Activated CD4-positive, CD25-positive, alpha-beta regulatory T cell treated with anti-CD3 and anti-CD28 coated beads, Interleukin-2, amount 50 U/mL, for 24 hours (primary cell): ENCODE measurements around the gene CAPS2.

Experiments
- ATAC-seq, 2 donors: fragments of 150-1000 bp; cut with Tn5 transposase; one replicate each; pipeline ENCODE4 v1.10.0; 2021; ENCODE audit warnings: mild to moderate bottlenecking in 1 of 2, moderate library complexity in 1 of 2

Gene CAPS2

GRCh38 chr12:75329918-75330826 lies at the start of gene CAPS2:
Gene CAPS2 (minus strand): TSS chr12:75330324. CDS start chr12:75326498, 3,826 bp downstream.
- ATAC-seq = peak; percentile 63 to 72

- ATAC-seq = no peak
Measured at GRCh38 chr12:75378354-75378753, 48.2 kb upstream of the CAPS2 start.

GRCh38 chr12:75374971-75375370 lies 44.8 kb upstream of the CAPS2 start:
- no peak for ATAC-seq

GRCh38 chr12:75366629-75367028 lies 36.5 kb upstream of the CAPS2 start:
- no peak for ATAC-seq

GRCh38 chr12:75364919-75365318 lies 34.8 kb upstream of the CAPS2 start:
- ATAC-seq = no peak

GRCh38 chr12:75361408-75361807 lies 31.3 kb upstream of the CAPS2 start:
- ATAC-seq = no peak

- peak in 1 of 2 donors; percentile 49 for ATAC-seq
Measured at GRCh38 chr12:75360920-75361319, 30.8 kb upstream of the CAPS2 start.

GRCh38 chr12:75354011-75354410 lies 23.9 kb upstream of the CAPS2 start:
- ATAC-seq = no peak

GRCh38 chr12:75350413-75350812 lies 20.3 kb upstream of the CAPS2 start:
- no peak for ATAC-seq

GRCh38 chr12:75349946-75350345 lies 19.8 kb upstream of the CAPS2 start:
- no peak for ATAC-seq

- peak; percentile 96 to 97 for ATAC-seq
Measured at GRCh38 chr12:75346215-75346614, 16.1 kb upstream of the CAPS2 start.

GRCh38 chr12:75345531-75345930 lies 15.4 kb upstream of the CAPS2 start:
- ATAC-seq = no peak

GRCh38 chr12:75341873-75342272 lies 11.7 kb upstream of the CAPS2 start:
- no peak for ATAC-seq

GRCh38 chr12:75337905-75338304 lies 7.8 kb upstream of the CAPS2 start:
- ATAC-seq = peak in 1 of 2 donors; percentile 31

GRCh38 chr12:75334384-75335030 lies 4.4 kb upstream of the CAPS2 start, which contains the start of gene GLIPR1L1:
Gene GLIPR1L1 (plus strand): TSS chr12:75334670. CDS start chr12:75334729, 59 bp downstream.
- ATAC-seq = peak; percentile 77 to 82

- no peak for ATAC-seq
Measured at GRCh38 chr12:75327642-75328041, 2.5 kb downstream of the CAPS2 start.

- ATAC-seq = no peak
Measured at GRCh38 chr12:75323663-75324062, 6.5 kb downstream of the CAPS2 start.

- no peak for ATAC-seq
Measured at GRCh38 chr12:75322464-75322863, 7.7 kb downstream of the CAPS2 start.

- no peak for ATAC-seq
Measured at GRCh38 chr12:75317784-75318183, 12.3 kb downstream of the CAPS2 start.

- no peak for ATAC-seq
Measured at GRCh38 chr12:75315518-75315917, 14.6 kb downstream of the CAPS2 start.

GRCh38 chr12:75311369-75311768 lies 18.8 kb downstream of the CAPS2 start:
- ATAC-seq = no peak

- ATAC-seq = no peak
Measured at GRCh38 chr12:75308279-75308678, 21.8 kb downstream of the CAPS2 start.

GRCh38 chr12:75305412-75306332 lies 24.5 kb downstream of the CAPS2 start:
- no peak for ATAC-seq
